Measurements from ENCODE around the gene FADS6. TPM values are rescaled to one million over a fixed set of nuclear protein-coding genes. Genes with fewer than 3 reads are reported as not detected.
"Not testable (repeated sequence)": the region's sequence is repeated elsewhere in the genome, so short reads cannot be mapped to it uniquely, and the experiment has no call there.

Gene FADS6
- total RNA-seq, 1 donor from 2014 or later = not detected

DNA sequence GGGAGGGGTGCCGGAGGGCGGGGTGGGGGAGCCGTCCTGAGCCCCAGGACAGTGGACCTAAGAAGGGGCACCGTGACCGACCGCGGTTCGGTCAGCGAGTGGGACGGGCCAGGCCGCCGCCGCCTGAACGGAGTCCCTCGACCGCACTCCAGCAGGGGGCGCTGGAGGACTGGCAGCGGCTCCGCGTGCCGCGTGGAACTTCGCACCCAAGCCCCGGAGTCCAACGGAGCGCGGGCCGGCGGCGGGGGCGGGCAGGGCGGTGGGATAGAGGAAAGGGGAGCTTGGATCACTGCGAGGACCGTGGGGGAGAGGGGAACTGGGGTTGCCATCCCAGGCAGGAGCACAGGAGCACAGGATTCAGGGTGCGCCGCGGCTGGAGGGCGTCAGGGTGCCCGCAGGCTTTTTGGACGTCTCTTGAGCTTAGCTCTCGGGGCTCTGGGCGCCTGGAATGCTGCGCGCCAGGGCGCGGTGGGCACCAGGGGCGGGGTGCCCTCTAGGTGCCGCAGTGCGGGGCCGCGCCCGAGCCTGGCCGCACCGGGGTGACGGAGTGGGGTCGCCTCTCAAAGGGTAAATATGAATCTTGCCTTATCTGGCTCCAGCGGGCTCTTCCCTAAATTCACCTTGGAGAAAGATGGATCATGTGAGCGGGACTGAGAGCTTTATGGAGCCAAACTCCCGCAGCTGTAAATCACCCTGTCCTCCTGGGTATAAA lies 30.3 kb upstream of the FADS6 start:
- Mint-ChIP-seq H3K27me3 (peaks cover 60% of the 10 kb centered on the region), H3K27ac (no peak overlapping the region), H3K9me3 (no peaks in the 10 kb centered on the region), H3K36me3 (ENCODE audit: low read depth) (no peaks in the 10 kb centered on the region), H3K4me1 (peaks cover 2% of the 10 kb centered on the region), H3K4me3 (no peak overlapping the region)
- DNase-seq = peak; percentile 93
- intact Hi-C loops (cut with micrococcal nuclease) = loop anchor here (1.0 kb wide), 1 partner anchor 37 kb away; no protein-coding TSS in a partner anchor

DNA sequence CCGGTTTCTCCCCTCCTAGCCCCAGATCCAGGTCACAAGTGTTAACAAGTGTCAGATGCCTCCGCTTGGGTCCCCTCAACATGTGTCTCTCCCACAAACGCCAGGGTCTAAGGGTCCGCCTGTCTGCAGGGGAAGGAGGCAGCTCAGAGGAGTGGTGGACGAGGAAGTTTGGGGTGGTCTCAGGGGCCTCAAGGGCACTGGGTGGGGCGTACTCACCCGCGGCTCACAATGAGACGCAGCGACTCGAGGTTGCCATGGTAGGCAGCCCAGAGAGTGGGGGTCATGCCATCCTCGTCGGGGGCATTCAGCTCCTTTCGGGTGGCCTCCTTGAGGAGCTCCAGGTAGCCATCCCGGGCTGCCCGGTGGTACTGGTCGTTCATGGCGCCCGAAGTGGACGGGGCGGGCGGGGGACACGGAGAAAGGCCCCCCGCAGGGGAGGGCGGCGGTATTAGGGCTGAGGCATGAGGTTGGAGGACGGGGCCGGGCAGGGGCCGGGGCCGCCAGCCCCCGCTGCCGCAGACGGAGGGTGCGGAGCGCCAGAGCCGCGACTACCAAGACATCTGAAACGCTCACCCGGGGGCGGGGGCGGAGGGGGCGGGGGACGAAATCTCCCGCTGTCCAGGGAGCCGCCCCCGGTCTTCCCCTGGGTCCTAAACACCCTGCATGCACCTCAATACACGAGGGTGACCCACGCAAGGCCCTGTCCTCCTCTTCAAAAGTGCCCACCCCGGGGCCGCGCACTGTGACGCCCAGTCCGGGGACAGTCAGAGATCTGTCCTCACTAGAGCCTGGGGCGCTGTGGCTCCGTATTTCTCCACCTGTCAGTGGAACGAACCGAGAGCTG lies 29.5 kb upstream of the FADS6 start, which contains the start of gene USH1G:
Gene USH1G, minus strand, starts transcription at position 562 of the 844 bp plus-strand sequence. Its CDS starts 182 bp downstream, at position 380.
- Mint-ChIP-seq H3K27me3 (peaks cover 58% of the 10 kb centered on the region), H3K36me3 (ENCODE audit: low read depth) (no peaks in the 10 kb centered on the region), H3K4me1 (peaks cover 2% of the 10 kb centered on the region), H3K27ac (no peak within 1 kb of the TSS), H3K9me3 (no peaks in the 10 kb centered on the region), H3K4me3 (peak within 1 kb of the TSS; percentile 28)
- intact Hi-C loops (cut with micrococcal nuclease) = loop anchor here (1.0 kb wide), 1 partner anchor 37 kb away; no protein-coding TSS in a partner anchor
- no peak for DNase-seq

DNA sequence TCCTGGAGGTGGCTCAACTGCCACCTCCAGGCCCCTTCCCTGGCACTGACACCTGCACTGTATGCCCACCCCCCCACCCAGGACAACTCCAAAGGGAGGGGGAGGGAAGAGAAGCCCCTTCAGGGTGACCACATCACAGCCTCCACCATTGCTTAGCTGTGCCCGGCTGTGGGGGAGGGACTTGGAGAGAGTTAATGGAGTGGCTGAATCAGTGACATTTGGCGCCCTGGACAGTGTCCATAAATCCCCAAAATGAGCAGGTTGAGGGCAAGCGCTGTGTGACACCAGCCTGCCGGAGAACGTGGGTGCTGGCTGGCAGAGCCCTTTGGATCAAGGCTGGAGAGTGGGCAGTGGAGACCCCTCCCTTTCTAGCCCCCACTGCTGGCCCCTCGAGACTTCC lies 28.7 kb upstream of the FADS6 start:
- peaks cover 2% of the 10 kb centered on the region for H3K4me1 Mint-ChIP-seq
- peaks cover 54% of the 10 kb centered on the region for H3K27me3 Mint-ChIP-seq
- DNase-seq = no peak
- intact Hi-C loops (cut with micrococcal nuclease) = no loop called here
- no peak overlapping the region for H3K27ac Mint-ChIP-seq
- H3K4me3 Mint-ChIP-seq = no peak overlapping the region
- no peaks in the 10 kb centered on the region for H3K9me3 Mint-ChIP-seq
- H3K36me3 Mint-ChIP-seq (ENCODE audit: low read depth) = no peaks in the 10 kb centered on the region

DNA sequence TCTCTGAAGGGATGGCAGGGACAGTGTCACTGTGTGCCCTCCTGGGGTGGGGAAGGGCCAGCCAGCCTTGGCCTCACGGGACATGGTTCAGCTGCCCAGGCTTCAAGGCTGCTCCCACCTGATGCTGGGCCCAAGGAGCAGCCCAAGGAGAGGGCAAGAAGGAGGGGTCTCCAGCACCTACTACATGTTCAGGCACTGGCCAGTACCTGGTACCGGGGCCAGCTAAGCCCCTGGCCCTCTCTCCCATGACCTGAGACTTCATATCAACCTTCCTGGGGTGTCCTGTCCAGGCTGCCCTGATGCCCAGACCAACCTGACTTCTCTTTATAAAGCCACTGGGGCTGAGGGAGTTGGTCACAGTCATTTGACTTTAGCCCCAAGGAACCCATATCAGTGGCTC lies 28.3 kb upstream of the FADS6 start:
- DNase-seq = no peak
- Mint-ChIP-seq H3K4me1 (peaks cover 2% of the 10 kb centered on the region), H3K4me3 (no peak overlapping the region), H3K27me3 (peaks cover 53% of the 10 kb centered on the region), H3K27ac (no peak overlapping the region), H3K36me3 (ENCODE audit: low read depth) (no peaks in the 10 kb centered on the region), H3K9me3 (no peaks in the 10 kb centered on the region)
- intact Hi-C loops (cut with micrococcal nuclease) = no loop called here

DNA sequence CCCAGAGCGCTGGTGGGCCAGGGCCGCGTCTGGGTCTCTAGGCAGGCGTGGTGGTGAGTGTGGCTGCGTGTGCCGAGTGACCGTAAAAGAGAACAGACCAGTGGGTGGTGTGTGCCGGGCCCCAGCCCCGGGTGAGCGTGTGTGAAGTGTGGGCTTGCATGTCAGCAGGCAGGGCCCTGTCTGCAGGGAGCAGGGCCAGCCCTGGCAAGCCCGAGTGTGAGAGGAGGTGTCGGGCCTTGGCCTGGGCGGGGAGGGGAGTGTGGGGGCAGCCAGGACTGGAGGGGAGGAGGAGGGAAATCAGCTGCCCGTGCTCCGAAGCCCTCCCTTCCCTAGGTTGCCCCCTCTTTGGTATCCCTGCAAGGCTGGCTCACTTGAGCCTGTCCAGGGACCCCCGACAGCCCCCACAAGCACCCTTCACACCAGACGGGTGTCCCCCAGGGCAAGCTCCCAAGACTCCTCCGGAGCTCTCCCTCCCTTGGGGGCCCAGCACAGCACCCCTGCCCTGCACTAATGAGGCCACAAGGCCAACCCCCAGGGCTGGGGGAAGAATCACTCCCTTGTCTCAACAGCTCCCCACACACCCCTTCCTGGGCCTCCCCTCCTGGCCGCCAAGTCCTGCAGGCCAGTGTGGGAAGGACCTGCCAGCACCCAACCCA lies 27.7 kb upstream of the FADS6 start:
- Mint-ChIP-seq H3K4me1 (peaks cover 2% of the 10 kb centered on the region), H3K4me3 (no peak overlapping the region), H3K27me3 (peaks cover 47% of the 10 kb centered on the region), H3K36me3 (ENCODE audit: low read depth) (no peaks in the 10 kb centered on the region), H3K27ac (no peak overlapping the region), H3K9me3 (no peaks in the 10 kb centered on the region)
- intact Hi-C loops (cut with micrococcal nuclease) = no loop called here
- DNase-seq = no peak

DNA sequence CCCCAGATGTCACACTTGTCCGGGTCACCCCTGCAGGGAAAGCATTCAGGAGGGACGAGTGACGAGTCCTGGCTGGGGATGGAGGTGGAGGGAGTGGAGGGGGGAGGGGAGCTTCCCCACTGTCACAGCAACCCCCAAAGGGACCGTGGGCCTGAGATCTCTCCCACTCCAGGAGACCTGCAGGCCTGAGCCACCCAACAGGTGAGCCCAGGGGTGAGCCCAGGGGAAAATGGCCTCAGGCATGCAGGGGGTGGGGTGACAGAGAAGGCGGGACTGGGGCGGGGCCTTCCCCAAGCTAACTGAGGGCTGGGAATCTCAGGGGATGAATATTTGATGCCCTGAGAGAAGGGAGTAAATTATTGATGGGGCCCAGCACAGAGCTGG lies 27.2 kb upstream of the FADS6 start:
- Mint-ChIP-seq H3K4me3 (no peak overlapping the region), H3K36me3 (ENCODE audit: low read depth) (no peaks in the 10 kb centered on the region), H3K9me3 (no peaks in the 10 kb centered on the region), H3K27ac (no peak overlapping the region), H3K27me3 (peaks cover 43% of the 10 kb centered on the region), H3K4me1 (peaks cover 2% of the 10 kb centered on the region)
- intact Hi-C loops (cut with micrococcal nuclease) = no loop called here
- no peak for DNase-seq

DNA sequence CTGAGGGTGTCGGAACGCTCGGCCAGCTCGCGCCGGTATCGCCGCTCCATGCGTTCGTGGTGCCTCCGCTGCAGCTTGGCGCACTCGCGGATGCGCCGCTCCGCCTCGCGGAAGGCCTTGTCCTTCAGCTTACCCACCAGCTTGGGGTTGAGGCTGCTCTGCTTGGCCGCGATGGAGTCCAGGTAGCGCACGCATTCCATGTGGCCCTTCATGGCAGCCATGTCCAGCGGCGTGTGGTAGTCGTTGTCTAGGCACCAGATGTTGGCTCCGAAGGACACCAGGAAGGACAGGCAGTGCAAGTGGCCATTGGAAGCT lies 26.8 kb upstream of the FADS6 start:
- H3K9me3 Mint-ChIP-seq = no peaks in the 10 kb centered on the region
- H3K4me1 Mint-ChIP-seq = peaks cover 2% of the 10 kb centered on the region
- DNase-seq = no peak
- no peaks in the 10 kb centered on the region for H3K36me3 Mint-ChIP-seq (ENCODE audit: low read depth)
- intact Hi-C loops (cut with micrococcal nuclease) = no loop called here
- H3K27ac Mint-ChIP-seq = no peak overlapping the region
- H3K4me3 Mint-ChIP-seq = no peak overlapping the region
- H3K27me3 Mint-ChIP-seq = peaks cover 39% of the 10 kb centered on the region

DNA sequence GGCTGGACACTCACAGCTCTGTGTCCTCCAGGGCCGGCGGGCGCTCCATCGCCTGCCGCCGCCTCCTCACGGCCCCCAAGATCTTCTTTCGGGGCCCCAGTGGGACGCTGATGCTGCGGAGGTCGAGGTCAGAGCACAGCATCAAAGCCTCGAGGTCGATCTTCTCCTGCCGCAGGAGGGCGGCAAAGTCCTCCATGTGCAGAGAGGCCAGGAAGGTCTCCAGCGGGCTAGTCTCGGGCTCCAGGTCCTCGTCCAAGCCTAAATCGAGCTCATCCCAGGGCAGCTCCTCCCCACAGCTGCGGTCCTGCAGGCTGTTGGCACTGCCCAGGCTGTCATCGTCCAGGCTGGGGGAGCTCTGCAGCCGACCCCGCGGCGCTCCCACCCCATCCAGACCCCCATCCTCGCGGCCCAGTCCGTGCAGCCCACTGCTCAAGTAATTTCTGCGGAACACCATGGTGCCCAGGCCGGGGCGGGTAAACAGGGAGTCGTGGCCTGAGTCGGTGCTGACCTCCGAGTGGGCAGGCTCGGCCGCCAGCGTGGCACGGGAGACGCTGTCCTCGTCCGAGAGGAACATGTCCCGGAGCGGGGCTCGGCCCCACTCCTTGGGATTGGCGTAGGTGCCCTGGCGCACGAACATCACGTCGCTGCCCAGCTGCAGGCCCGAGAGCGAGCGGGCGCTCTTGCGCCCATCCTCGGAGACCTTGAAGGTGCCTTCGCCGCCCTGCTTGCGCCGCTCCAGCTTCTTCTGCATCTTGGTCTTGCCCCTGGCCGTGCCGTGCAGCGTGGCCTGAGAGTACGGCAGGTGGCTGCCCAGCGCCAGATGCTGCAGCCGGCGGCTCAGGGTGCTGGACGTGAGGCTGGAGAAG lies 26.2 kb upstream of the FADS6 start:
- Mint-ChIP-seq H3K36me3 (ENCODE audit: low read depth) (no peaks in the 10 kb centered on the region), H3K27me3 (peaks cover 33% of the 10 kb centered on the region), H3K4me3 (no peak overlapping the region), H3K27ac (no peak overlapping the region), H3K4me1 (peaks cover 2% of the 10 kb centered on the region), H3K9me3 (no peaks in the 10 kb centered on the region)
- intact Hi-C loops (cut with micrococcal nuclease) = no loop called here
- DNase-seq = no peak

DNA sequence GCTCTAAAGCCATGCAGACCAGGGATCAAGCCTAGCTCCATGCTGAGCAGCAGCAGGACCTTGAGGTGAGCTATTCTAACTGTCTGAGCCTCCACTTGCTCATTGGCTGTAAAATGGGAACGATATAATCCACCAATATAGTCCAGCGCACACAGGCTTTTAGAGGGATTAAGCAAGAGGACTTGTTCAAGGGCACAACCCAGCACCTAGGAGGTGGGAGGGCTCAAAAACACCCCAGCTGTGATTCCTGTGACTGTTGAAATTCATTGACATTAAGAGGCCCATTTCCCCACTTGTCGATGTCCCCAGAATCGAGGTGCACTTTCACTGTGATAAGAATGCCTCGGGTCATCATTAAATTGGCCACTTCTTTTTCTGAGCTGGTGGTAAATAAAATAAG lies 25.5 kb upstream of the FADS6 start:
- Mint-ChIP-seq H3K36me3 (ENCODE audit: low read depth) (no peaks in the 10 kb centered on the region), H3K27me3 (peaks cover 31% of the 10 kb centered on the region), H3K9me3 (no peaks in the 10 kb centered on the region), H3K27ac (no peak overlapping the region), H3K4me3 (no peak overlapping the region), H3K4me1 (no peaks in the 10 kb centered on the region)
- no peak for DNase-seq
- intact Hi-C loops (cut with micrococcal nuclease) = no loop called here

DNA sequence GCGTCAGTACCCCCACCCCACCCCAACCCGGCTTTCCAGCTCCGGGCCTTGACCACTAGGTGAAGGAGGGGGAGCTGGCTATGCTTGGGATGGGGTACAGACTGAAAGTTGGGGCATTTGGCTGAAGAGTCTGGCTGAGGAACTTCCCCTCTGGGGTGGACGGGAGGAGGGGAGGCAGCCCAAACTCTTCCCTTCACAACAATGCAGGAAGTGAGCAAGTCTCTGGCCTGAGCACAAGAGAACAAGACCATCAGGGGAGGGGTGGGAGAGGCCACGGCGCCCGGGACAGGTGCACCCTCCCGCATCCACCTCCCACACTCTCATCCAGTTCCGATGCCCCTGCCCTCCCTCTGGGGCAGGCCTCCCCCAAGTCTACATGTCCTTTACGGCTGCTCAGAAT lies 24.0 kb upstream of the FADS6 start:
- Mint-ChIP-seq H3K4me1 (no peaks in the 10 kb centered on the region), H3K4me3 (no peak overlapping the region), H3K36me3 (ENCODE audit: low read depth) (no peaks in the 10 kb centered on the region), H3K27ac (no peak overlapping the region), H3K27me3 (peaks cover 27% of the 10 kb centered on the region), H3K9me3 (no peaks in the 10 kb centered on the region)
- DNase-seq = no peak
- intact Hi-C loops (cut with micrococcal nuclease) = no loop called here

DNA sequence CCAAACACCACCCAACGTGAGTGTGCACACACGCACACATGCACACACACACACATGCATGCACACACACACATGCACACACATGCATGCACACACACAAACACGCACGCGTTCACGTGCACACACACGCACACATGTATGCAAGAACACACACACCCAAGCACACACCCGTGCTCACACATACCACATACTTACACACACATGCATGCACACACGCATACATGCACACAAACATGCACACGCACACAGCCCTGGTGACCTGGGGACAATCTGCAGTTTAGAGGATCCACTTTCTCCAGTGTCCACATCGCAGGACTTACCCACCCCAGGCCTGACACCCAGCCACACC lies 23.4 kb upstream of the FADS6 start:
- Mint-ChIP-seq H3K36me3 (ENCODE audit: low read depth) (no peaks in the 10 kb centered on the region), H3K27ac (no peak overlapping the region), H3K4me1 (no peaks in the 10 kb centered on the region), H3K9me3 (no peaks in the 10 kb centered on the region), H3K27me3 (peaks cover 25% of the 10 kb centered on the region), H3K4me3 (no peak overlapping the region)
- no peak for DNase-seq
- intact Hi-C loops (cut with micrococcal nuclease) = no loop called here

DNA sequence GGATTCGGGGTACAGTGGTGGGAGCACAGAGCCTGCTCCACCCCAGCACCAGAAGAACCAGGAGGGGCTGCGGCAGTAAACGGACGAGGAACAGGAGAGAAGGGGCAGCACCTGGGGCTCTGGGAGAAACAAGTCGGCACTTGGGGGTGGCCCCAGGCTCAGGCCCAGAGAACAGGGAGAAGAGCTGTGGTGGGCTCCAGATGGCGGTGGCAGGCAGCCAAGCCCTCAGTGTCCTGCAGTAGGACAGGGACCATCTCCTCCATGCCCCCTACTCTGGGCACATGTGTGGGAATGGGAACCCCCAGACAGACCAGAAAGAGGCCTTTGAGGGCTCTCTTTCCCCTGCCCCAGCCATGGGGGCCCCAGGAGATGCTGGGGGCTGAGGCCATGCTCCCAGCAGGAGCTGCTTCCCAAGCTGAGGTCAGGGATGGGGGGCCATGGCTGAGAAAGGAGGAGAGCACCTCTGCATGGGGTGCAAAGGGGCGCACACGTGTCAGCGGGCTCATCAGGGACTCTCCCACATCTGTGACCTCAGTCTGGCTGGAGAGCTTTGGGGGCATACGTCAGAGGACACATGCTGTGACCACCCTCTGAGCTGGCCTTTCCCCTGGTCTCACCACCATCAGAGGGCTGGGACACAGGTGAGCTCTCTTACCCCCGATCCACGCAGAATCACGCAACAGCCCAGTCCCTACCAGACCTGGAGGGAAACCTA lies 22.9 kb upstream of the FADS6 start:
- intact Hi-C loops (cut with micrococcal nuclease) = no loop called here
- Mint-ChIP-seq H3K4me3 (no peak overlapping the region), H3K4me1 (no peaks in the 10 kb centered on the region), H3K36me3 (ENCODE audit: low read depth) (no peaks in the 10 kb centered on the region), H3K27ac (no peak overlapping the region), H3K9me3 (no peaks in the 10 kb centered on the region), H3K27me3 (peaks cover 20% of the 10 kb centered on the region)
- no peak for DNase-seq

DNA sequence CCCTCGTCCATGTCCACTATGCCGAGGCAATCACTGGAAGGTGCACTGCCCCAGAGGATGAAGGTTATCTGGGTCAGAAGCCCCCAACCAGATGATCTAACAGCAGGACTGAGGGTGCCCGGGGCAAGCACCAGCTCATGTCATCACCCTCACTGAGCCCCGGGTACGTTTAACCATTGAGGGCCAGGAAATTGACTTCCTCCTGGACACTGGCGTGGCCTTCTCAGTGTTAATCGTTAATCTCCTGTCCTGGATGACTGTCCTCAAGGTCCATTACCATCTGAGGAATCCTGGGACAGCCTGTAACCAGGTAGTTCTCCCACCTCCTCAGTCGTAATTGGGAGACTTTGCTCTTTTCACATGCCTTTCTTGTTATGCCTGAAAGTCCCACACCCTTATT lies 18.0 kb upstream of the FADS6 start:
- H3K36me3 Mint-ChIP-seq (ENCODE audit: low read depth); H3K4me3 Mint-ChIP-seq; H3K9me3 Mint-ChIP-seq; H3K27ac Mint-ChIP-seq; intact Hi-C loops (cut with micrococcal nuclease); DNase-seq; H3K4me1 Mint-ChIP-seq: not testable (repeated sequence)
- H3K27me3 Mint-ChIP-seq = peaks cover 15% of the 10 kb centered on the region
